ENCODE data around the gene PERM1. TPM values are rescaled to one million over a fixed set of nuclear protein-coding genes. Genes with fewer than 3 reads are reported as not detected.

Gene PERM1
- total and polyA plus RNA-seq, 9 of the 15 experiments (the other 6 are each of a cell fraction or from before 2014, with no cell fraction given): not detected

DNA sequence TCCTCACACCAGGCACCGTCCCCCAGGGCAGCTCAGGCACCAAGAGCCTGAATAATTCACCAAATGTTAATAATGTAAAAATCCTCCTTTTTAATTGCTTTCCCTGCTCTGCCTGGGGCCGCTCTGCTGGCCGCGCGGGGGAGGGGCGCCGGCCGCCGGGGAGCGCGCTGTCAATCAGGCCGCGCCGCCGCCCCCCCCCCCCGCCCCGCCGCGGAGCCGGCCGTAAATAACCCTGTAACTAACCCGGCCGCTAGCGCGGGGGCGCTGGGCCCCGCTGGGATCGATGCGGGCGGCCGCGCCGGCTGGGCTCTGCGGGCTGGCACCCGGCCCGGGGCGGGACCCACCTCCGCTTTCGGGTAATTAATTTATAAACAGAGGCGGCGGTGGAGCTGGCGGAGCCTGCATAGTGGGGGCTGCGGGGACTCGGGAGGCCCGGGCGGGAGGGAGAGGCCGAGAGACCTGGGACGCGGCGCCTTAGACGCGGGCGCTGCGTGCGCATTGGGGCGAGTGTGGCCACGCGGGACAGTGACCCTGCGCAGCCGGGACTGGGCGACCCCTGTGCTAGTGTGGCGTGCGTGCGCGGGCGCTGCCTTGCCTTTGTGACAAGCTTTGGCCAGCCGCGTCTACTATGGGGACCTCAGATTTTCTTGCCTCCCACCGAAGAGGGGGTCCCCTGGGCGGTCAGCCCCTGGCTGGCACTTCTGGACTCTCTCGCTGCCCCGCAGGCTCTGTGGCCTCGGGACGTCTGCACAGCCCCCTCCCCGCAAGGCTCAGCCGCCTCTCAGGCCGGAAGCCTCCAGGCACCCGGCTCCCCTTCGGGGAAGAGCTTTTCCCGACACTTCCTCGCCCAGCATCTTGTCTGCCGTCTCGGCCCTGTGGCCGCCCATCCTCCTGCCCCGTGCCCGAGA is 41.5 kb downstream of the PERM1 start (continued):
- TF ChIP-seq TBL1XR1 (IDR thresholded peaks at IDR 0.05; ENCODE audit: low read length in 2 of 2) (0 out of 4 replicates have a peak, but pooled peaks of 1 of the 2 experiments have one; percentile 34), SOX6 (IDR thresholded peaks at IDR 0.05) (0 out of 2 replicates have a peak, but pooled peaks have one; percentile 11), KDM2B (CRISPR knock-in tag; IDR thresholded peaks at IDR 0.05) (peak; percentile 69; the same call in 1 of the 2 replicates), CTBP1 (IDR thresholded peaks at IDR 0.05; ENCODE audit: borderline replicate concordance) (peak; percentile 53; the same call in 1 of the 2 replicates), ZBTB7A (IDR thresholded peaks at IDR 0.05; ENCODE audit: borderline replicate concordance, control insufficient read depth, low read depth, low read length) (peak; percentile 85; the same call in 1 of the 2 replicates), PCBP1 (IDR thresholded peaks at IDR 0.05; ENCODE audit: low read depth, low read length, poor library complexity, severe bottlenecking) (peak; percentile 95), YY1 (IDR thresholded peaks at IDR 0.05; ENCODE audit: borderline replicate concordance in 1 of 3, control insufficient read depth in 1 of 3, extremely low read depth in 1 of 3, insufficient read depth in 3 of 3, insufficient read length in 1 of 3, insufficient replicate concordance in 2 of 3, low read depth in 1 of 3, low read length in 2 of 3) (peak in 1 of 3 experiments; percentile 29), NONO (IDR thresholded peaks at IDR 0.05; ENCODE audit: low read depth in 2 of 2, low read length in 1 of 2) (peak in 1 of 2 experiments; percentile 68; a peak in 1 of 4 replicates), RCOR1 (IDR thresholded peaks at IDR 0.05; ENCODE audit: borderline replicate concordance in 1 of 2, low read depth in 2 of 2, low read length in 2 of 2) (peak in 1 of 2 experiments; percentile 21; a peak in 1 of 4 replicates), MEF2A (IDR thresholded peaks at IDR 0.05; ENCODE audit: control insufficient read depth, low read depth, low read length) (0 out of 2 replicates have a peak, but pooled peaks have one; percentile 49), GATAD2A (IDR thresholded peaks at IDR 0.05) (peak; percentile 54; the same call in 1 of the 2 replicates), SPI1 (IDR thresholded peaks at IDR 0.05; ENCODE audit: borderline replicate concordance, low read depth, low read length) (0 out of 2 replicates have a peak, but pooled peaks have one; percentile 16), ZKSCAN1 (IDR thresholded peaks at IDR 0.05; ENCODE audit: low read depth, low read length) (0 out of 2 replicates have a peak, but pooled peaks have one; percentile 25), BRCA1 (IDR thresholded peaks at IDR 0.05) (no peak), BRCA1 (CRISPR knock-in tag; IDR thresholded peaks at IDR 0.05) (0 out of 2 replicates have a peak, but pooled peaks have one; percentile 12)
- TF ChIP-seq, protein P1, sequence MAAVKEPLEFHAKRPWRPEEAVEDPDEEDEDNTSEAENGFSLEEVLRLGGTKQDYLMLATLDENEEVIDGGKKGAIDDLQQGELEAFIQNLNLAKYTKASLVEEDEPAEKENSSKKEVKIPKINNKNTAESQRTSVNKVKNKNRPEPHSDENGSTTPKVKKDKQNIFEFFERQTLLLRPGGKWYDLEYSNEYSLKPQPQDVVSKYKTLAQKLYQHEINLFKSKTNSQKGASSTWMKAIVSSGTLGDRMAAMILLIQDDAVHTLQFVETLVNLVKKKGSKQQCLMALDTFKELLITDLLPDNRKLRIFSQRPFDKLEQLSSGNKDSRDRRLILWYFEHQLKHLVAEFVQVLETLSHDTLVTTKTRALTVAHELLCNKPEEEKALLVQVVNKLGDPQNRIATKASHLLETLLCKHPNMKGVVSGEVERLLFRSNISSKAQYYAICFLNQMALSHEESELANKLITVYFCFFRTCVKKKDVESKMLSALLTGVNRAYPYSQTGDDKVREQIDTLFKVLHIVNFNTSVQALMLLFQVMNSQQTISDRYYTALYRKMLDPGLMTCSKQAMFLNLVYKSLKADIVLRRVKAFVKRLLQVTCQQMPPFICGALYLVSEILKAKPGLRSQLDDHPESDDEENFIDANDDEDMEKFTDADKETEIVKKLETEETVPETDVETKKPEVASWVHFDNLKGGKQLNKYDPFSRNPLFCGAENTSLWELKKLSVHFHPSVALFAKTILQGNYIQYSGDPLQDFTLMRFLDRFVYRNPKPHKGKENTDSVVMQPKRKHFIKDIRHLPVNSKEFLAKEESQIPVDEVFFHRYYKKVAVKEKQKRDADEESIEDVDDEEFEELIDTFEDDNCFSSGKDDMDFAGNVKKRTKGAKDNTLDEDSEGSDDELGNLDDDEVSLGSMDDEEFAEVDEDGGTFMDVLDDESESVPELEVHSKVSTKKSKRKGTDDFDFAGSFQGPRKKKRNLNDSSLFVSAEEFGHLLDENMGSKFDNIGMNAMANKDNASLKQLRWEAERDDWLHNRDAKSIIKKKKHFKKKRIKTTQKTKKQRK (IDR thresholded peaks at IDR 0.05; ENCODE audit: borderline replicate concordance, low read depth, low read length): no peak
- TF ChIP-seq, protein P2, sequence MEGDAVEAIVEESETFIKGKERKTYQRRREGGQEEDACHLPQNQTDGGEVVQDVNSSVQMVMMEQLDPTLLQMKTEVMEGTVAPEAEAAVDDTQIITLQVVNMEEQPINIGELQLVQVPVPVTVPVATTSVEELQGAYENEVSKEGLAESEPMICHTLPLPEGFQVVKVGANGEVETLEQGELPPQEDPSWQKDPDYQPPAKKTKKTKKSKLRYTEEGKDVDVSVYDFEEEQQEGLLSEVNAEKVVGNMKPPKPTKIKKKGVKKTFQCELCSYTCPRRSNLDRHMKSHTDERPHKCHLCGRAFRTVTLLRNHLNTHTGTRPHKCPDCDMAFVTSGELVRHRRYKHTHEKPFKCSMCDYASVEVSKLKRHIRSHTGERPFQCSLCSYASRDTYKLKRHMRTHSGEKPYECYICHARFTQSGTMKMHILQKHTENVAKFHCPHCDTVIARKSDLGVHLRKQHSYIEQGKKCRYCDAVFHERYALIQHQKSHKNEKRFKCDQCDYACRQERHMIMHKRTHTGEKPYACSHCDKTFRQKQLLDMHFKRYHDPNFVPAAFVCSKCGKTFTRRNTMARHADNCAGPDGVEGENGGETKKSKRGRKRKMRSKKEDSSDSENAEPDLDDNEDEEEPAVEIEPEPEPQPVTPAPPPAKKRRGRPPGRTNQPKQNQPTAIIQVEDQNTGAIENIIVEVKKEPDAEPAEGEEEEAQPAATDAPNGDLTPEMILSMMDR (IDR thresholded peaks at IDR 0.05 in 2 of 3, conservative IDR thresholded peaks at IDR 0.05 in 1 of 3; ENCODE audit: insufficient read depth in 2 of 3, low read depth in 1 of 3, low read length in 3 of 3): peak in 2 of 3 experiments; percentile 39 to 43; a peak in 3 of 6 replicates
- TF ChIP-seq, protein P3, sequence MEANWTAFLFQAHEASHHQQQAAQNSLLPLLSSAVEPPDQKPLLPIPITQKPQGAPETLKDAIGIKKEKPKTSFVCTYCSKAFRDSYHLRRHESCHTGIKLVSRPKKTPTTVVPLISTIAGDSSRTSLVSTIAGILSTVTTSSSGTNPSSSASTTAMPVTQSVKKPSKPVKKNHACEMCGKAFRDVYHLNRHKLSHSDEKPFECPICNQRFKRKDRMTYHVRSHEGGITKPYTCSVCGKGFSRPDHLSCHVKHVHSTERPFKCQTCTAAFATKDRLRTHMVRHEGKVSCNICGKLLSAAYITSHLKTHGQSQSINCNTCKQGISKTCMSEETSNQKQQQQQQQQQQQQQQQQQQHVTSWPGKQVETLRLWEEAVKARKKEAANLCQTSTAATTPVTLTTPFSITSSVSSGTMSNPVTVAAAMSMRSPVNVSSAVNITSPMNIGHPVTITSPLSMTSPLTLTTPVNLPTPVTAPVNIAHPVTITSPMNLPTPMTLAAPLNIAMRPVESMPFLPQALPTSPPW (CRISPR knock-in tag; IDR thresholded peaks at IDR 0.05): peak; percentile 100

All from K562 (cell line).